IMR-90 (cell line): ENCODE measurements around the gene CRYBG3. TPM values are rescaled to one million over a fixed set of nuclear protein-coding genes. Genes with fewer than 3 reads are reported as not detected.

ENCODE experiments used
- ATAC-seq: fragments of 200-7000 bp; cut with Tn5 transposase; 2 replicates; pipeline ENCODE4 v1.9.1; 2020; ENCODE audit warnings: low read depth, mild to moderate bottlenecking, moderate library complexity
- BruUV-seq: library from RNA; stranded (reverse); fragments of 400-500 nt; replicated peaks from 2 replicates; lab custom pipeline; 2021; lab: Mats Ljungman, UMichigan
- CTCF ChIA-PET: fragments of 300-600 bp; formaldehyde crosslinking; extraction: SDS; loops from one replicate; lab custom pipeline; 2021; ENCODE audit warnings: antibody characterized with exemption; lab: Yijun Ruan, JAX
- POLR2A ChIA-PET: fragments of 300-600 bp; sonication (Branson Sonifier 250); formaldehyde crosslinking; loops from one replicate; lab custom pipeline; 2022; ENCODE audit warnings: antibody characterized with exemption; ENCODE audit not compliant: unreplicated experiment; lab: Charles Lee
- DNase-seq: peaks from one replicate; pipeline ENCODE4 v3.0.0; 2013
- H2AFZ ChIP-seq: replicated peaks from 2 replicates; pipeline ENCODE3; 2013; ENCODE audit warnings: low read length, mild to moderate bottlenecking; ENCODE audit not compliant: poor library complexity
- H2AK5ac ChIP-seq: 2 replicates; pipeline ENCODE4 v1.6.1; 2013; ENCODE audit warnings: low read depth, low read length, inconsistent platforms
- H2AK9ac ChIP-seq: replicated peaks from 2 replicates; pipeline ENCODE3; 2013; ENCODE audit warnings: mild to moderate bottlenecking, low read depth, low read length, moderate library complexity; ENCODE audit not compliant: poor library complexity
- H2BK120ac ChIP-seq: 2 replicates; pipeline ENCODE4 v1.6.1; 2013; ENCODE audit warnings: low read depth, low read length, inconsistent platforms
- H2BK15ac ChIP-seq: 3 replicates; pipeline ENCODE4 v1.6.1; 2013; ENCODE audit warnings: low read depth, low read length, inconsistent platforms
- H2BK20ac ChIP-seq: 2 replicates; pipeline ENCODE4 v1.6.1; 2013; ENCODE audit warnings: low read depth, mild to moderate bottlenecking, inconsistent platforms, low read length, moderate library complexity
- H2BK5ac ChIP-seq: 2 replicates; pipeline ENCODE4 v1.6.1; 2013; ENCODE audit warnings: mild to moderate bottlenecking, low read depth, low read length, inconsistent platforms; ENCODE audit not compliant: poor library complexity, severe bottlenecking
- H3K14ac ChIP-seq: replicated peaks from 2 replicates; pipeline ENCODE4 v1.6.1; 2013; ENCODE audit warnings: low read depth, low read length, inconsistent platforms
- H3K18ac ChIP-seq: 2 replicates; pipeline ENCODE4 v1.6.1; 2013; ENCODE audit warnings: low read depth, low read length, control low read depth
- H3K23ac ChIP-seq: 2 replicates; pipeline ENCODE4 v1.6.1; 2013; ENCODE audit warnings: low read depth, low read length, inconsistent platforms
- H3K27ac ChIP-seq: 2 replicates; pipeline ENCODE4 v1.5.1; 2013; ENCODE audit warnings: mild to moderate bottlenecking, control low read depth, low read length; ENCODE audit not compliant: insufficient read depth
- H3K27me3 ChIP-seq: 2 replicates; pipeline ENCODE4 v1.6.1; 2013; ENCODE audit warnings: low read length; ENCODE audit not compliant: control insufficient read depth, insufficient read depth
- H3K36me3 ChIP-seq: 2 replicates; pipeline ENCODE4 v1.6.1; 2013; ENCODE audit warnings: low read length, mixed read lengths; ENCODE audit not compliant: control insufficient read depth, insufficient read depth
- H3K4ac ChIP-seq: 2 replicates; pipeline ENCODE4 v1.6.1; 2013; ENCODE audit warnings: low read depth, low read length, inconsistent platforms
- H3K4me1 ChIP-seq: 2 replicates; pipeline ENCODE4 v1.6.1; 2013; ENCODE audit warnings: low read length, mixed read lengths; ENCODE audit not compliant: control insufficient read depth, insufficient read depth
- H3K4me2 ChIP-seq: 2 replicates; pipeline ENCODE4 v1.6.1; 2013; ENCODE audit warnings: low read depth, mild to moderate bottlenecking, control low read depth, low read length, moderate library complexity
- H3K4me3 ChIP-seq: 2 replicates; pipeline ENCODE4 v1.5.1; 2013; ENCODE audit warnings: low read depth, mild to moderate bottlenecking, control low read depth, low read length, moderate library complexity; ENCODE audit not compliant: insufficient read depth
- H3K56ac ChIP-seq: 2 replicates; pipeline ENCODE4 v1.6.1; 2013; ENCODE audit warnings: low read length, inconsistent platforms; ENCODE audit not compliant: insufficient read depth; ENCODE audit errors: extremely low read depth
- H3K79me1 ChIP-seq, 2 experiments: 2 replicates each; pipeline ENCODE4 v1.6.1; 2013; ENCODE audit warnings: low read length in 2 of 2, inconsistent platforms in 1 of 2, low read depth in 1 of 2
- H3K9ac ChIP-seq: 2 replicates; pipeline ENCODE4 v1.6.1; 2013; ENCODE audit warnings: low read depth, low read length, control low read depth
- H3K9me1 ChIP-seq: 2 replicates; pipeline ENCODE4 v1.6.1; 2013; ENCODE audit warnings: low read length, inconsistent platforms; ENCODE audit not compliant: insufficient read depth
- H3K9me3 ChIP-seq: 2 replicates; pipeline ENCODE4 v1.6.1; 2013; ENCODE audit warnings: low read length; ENCODE audit not compliant: control insufficient read depth, insufficient read depth
- H4K20me1 ChIP-seq: 2 replicates; pipeline ENCODE4 v1.6.1; 2013; ENCODE audit warnings: low read length, inconsistent platforms; ENCODE audit not compliant: insufficient read depth
- H4K5ac ChIP-seq: 2 replicates; pipeline ENCODE4 v1.6.1; 2013; ENCODE audit warnings: mild to moderate bottlenecking, low read depth, low read length, control low read depth
- H4K8ac ChIP-seq, 2 experiments: 2 replicates each; pipeline ENCODE4 v1.6.1; 2013; ENCODE audit warnings: low read depth in 2 of 2, low read length in 2 of 2, control low read depth in 1 of 2, inconsistent platforms in 1 of 2
- H4K91ac ChIP-seq: 2 replicates; pipeline ENCODE4 v1.6.1; 2013; ENCODE audit warnings: low read depth, low read length, inconsistent platforms; ENCODE audit not compliant: insufficient read depth
- CHD1 ChIP-seq: IDR thresholded peaks from 2 replicates; pipeline ENCODE4 v1.6.1; 2012; ENCODE audit warnings: low read depth, low read length, improper control_type of control experiment
- WGBS, 2 experiments: methylation state at CpG; one replicate each; pipeline versions ENCODE4 v1.1.5 to v1.1.7; 2013; ENCODE audit warnings: missing lambda C conversion rate in 2 of 2; ENCODE audit not compliant: insufficient read length in 1 of 2; ENCODE audit errors: extremely low coverage in 2 of 2; 5-methylcytosine and 5-hydroxymethylcytosine counted together
- dilution Hi-C: fragments of 300-500 bp; cut with HindIII; formaldehyde crosslinking; loops from one replicate; pipeline ENCODE4 v1.14.3; 2018; ENCODE audit warnings: low sequenced_read_pairs; ENCODE audit not compliant: unreplicated experiment
- in situ Hi-C: fragments of 300-500 bp; cut with MboI; formaldehyde crosslinking; loops from 3 replicates; pipeline ENCODE4 v1.14.3; 2019; ENCODE audit warnings: low sequenced_read_pairs, inconsistent platforms, mixed read lengths
- intact Hi-C: fragments of 100-400 bp; cut with micrococcal nuclease; formaldehyde crosslinking; loops from 2 replicates; pipeline ENCODE4 v1.10.0; 2022
- polyA plus RNA-seq, 3 experiments: library from polyadenylated mRNA; depleted of rRNA; stranded (reverse); fragments of >200 nt; gene quantifications; 2 replicates each; pipeline ENCODE4 v1.2.3, GENCODE V29; 2012; ENCODE audit warnings: low replicate concordance in 1 of 3
- total RNA-seq: library from RNA; depleted of rRNA; stranded (reverse); fragments of >200 nt; gene quantifications from 2 replicates; pipeline ENCODE4 v1.2.3, GENCODE V29; 2012

Gene CRYBG3
- total and polyA plus RNA-seq, 2 of the 4 experiments (the other 2 are of a cell fraction): 4.9 to 26.2 TPM

- Histone ChIP-seq H3K4ac (no peak overlapping the region), H3K9me3 (no peaks in the 10 kb centered on the region), H4K8ac (no peak overlapping the region), H3K79me1 (peaks cover 5 to 14% of the 10 kb centered on the region in 2 experiments), H3K14ac (no peak overlapping the region), H3K27ac (no peak overlapping the region), H4K5ac (no peak overlapping the region), H3K23ac (no peak overlapping the region), H3K4me1 (peaks cover 3% of the 10 kb centered on the region; the same call in 1 of the 2 replicates), H3K4me2 (no peak overlapping the region), H3K27me3 (no peaks in the 10 kb centered on the region), H2BK20ac (no peak overlapping the region), H4K20me1 (no peaks in the 10 kb centered on the region; the same call in 1 of the 2 replicates), H3K56ac (no peak overlapping the region), H4K91ac (no peak overlapping the region), H2BK15ac (no peak overlapping the region), H3K4me3 (no peak overlapping the region), H3K9me1 (peaks cover 4% of the 10 kb centered on the region; the same call in 1 of the 2 replicates), H3K9ac (no peak overlapping the region), H2AK5ac (no peak overlapping the region), H2AK9ac (no peak overlapping the region), H3K36me3 (no peaks in the 10 kb centered on the region), H3K18ac (no peak overlapping the region), H2BK5ac (no peak overlapping the region), H2AFZ (no peak overlapping the region), H2BK120ac (no peak overlapping the region)
- WGBS, 2 experiments: no CpG with 5 or more reads among the region's 6 CpGs
- DNase-seq (no peak), ATAC-seq (no peak)
- in situ Hi-C loops (no loop called here), intact Hi-C loops (no loop called here), dilution Hi-C loops (no loop called here)
- CTCF ChIA-PET: no interaction called here
- TF ChIP-seq CHD1: no peak
- POLR2A ChIA-PET: no interaction called here
- BruUV-seq: no TSS peak
These were observed 35.6 kb downstream of the CRYBG3 start for GRCh38 chr3:97857401-97857800.
